HG03432 (cell line): Measurements from ENCODE around the gene MZB1.
"Not testable (repeated sequence)": the region's sequence is repeated elsewhere in the genome, so short reads cannot be mapped to it uniquely, and the experiment has no call there.

Experiments
- ATAC-seq: cut with Tn5 transposase; IDR thresholded peaks from one replicate; pipeline ENCODE4 v1.9.1; 2021; ENCODE audit warnings: mild to moderate bottlenecking, moderate library complexity; ENCODE audit not compliant: unreplicated experiment

Gene MZB1

DNA sequence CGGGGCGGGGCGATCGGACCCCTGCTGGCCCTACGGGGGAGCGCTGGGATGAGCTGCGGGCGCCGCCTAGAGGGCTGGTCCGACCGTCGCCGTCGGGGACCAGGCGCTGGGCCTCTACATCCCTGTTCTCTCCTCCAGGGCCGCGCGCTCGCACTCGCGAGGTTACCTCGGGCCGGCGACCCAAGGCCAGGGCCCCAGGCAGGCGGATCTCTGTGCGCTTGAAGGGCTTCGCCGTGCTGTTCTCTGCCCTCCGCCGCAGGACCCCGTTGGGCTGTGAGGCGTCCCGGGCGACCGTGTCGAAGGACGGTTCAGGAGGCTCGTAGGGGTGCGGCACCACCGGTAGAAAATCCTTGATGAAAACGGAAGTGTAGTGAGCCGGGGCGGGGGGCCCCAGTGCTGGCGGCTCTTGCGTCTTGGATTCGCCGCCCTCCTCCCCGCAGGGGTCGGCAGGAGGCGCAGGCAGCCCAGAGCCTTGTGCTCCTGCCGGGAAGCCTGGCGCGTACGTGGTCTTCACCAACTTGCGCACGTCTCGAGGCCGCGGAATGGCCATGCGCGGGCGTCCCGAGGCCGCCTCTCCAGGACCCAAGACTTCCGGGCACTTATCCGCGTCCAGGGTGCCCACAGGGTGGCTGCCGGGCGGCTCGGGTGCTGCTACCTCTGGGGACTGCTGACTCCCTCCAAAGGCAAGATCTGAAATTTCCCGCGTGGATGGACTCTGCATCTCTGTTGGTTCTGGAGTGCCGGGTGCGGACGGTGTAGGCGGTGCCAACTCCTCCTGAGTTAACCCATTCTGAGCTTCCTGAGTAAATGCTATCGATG is 3.2 kb upstream of the MZB1 start:
- peak; percentile 59 for ATAC-seq

GRCh38 chr5:139392324-139392677 is 2.6 kb upstream of the MZB1 start:
- no peak for ATAC-seq

GRCh38 chr5:139391570-139392323 is 2.0 kb upstream of the MZB1 start:
- ATAC-seq, result peak; percentile 0

- no peak for ATAC-seq
These were observed 1.2 kb upstream of the MZB1 start for GRCh38 chr5:139390639-139391569.

- no peak for ATAC-seq
These were observed 1.4 kb downstream of the MZB1 start for GRCh38 chr5:139388198-139388821.

- no peak for ATAC-seq
These were observed 2.0 kb downstream of the MZB1 start for GRCh38 chr5:139387611-139388197.

- ATAC-seq, result not testable (repeated sequence)
These were observed 2.8 kb downstream of the MZB1 start for GRCh38 chr5:139386956-139387355.

GRCh38 chr5:139386050-139386438 is 3.7 kb downstream of the MZB1 start:
- no peak for ATAC-seq

DNA sequence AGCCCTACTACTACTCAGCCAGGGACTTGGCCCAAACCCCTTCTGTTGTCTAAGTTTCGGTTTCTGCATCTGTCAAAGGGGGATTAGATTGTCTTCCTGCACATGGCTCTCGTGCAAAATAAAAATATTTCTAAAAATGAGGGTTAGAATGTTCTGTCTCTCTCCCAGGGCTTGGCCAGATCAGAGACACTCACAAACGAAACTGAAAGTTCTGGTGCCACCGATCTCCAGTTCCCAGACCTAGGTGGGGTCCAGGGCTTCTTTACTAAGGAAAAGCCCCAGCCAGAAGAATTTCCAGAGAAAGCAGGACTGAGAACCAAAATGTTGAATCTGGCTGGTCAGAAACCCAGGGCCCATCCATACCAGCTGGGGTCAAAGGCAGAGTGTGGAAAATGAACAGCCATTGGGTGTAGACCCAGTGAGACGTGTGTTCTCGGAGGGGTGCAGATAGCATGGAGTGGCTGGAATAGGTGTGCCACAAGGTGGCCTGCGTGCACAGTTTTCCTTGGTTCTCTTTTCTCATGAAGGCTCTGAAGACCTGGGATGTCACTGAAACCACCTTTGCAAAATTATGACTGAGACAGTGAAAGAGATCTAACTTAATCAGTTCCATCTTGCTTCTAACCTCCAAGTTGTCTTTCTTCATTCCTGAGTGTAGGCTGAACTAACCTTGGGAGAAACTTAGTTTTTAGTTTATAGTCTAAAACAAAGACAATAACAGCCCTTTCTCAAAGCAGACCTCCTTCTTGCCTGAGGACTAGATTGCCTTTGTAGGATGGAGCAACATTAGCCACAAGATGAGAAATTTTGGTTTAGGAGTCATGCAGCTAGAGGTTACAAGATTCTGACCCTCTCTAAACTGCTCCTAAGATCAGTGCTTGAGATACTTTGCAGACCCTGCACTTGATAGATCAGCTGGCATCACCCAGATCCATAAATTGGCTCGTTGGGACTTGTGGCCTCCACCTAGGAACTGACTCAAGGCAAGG is 4.4 kb downstream of the MZB1 start:
- no peak for ATAC-seq

DNA sequence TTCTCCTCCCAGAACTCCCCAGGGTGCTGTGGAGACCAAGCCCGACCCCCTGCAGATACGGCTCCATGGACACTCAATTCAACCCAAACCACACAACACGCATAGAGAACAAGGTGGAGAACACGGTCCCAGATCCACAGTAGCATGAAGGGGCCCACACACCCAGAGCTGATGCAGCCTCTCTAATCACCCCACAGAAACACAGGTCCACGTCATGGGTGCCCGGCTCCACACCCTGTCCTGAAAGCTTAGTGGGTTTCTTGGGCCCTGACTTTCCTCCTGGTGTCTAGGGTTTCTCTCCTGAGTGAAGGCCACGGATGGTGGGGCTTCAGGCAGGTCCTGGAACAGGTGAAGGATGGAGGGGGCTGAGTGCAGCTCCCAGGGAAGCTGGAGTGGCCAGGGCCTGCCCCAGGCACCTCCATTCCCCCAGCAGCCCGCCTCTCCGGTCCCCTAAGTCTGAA is 5.1 kb downstream of the MZB1 start:
- ATAC-seq, result no peak

- ATAC-seq, result no peak
These were observed 5.6 kb downstream of the MZB1 start for GRCh38 chr5:139383993-139384590.

GRCh38 chr5:139383275-139383992 is 6.3 kb downstream of the MZB1 start, which contains the start of gene SLC23A1:
Gene SLC23A1 (minus strand): TSS chr5:139383297. CDS start chr5:139383253, 44 bp downstream.
- ATAC-seq, result no peak

DNA sequence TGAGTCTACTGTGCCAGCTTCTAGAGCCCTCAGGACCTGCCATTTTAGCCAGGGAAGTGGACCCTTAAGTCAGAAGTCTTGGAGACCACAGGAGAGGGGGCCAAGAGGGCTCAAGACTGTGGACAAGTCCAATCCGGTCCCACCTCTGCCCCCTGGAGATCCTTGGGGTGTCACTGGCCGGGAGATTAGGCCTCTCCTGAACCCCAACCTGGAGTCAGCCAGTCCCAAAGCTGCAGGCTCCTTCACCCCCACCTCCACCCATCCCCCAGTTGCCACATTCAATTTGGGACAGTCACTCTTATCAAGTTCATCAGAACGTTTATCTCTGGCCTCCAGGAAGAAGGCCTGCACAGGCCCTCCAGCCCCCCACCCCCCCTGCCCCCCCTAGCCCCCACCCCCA is 6.9 kb downstream of the MZB1 start:
- no peak for ATAC-seq

GRCh38 chr5:139381837-139382761 is 7.6 kb downstream of the MZB1 start:
- ATAC-seq, result no peak

DNA sequence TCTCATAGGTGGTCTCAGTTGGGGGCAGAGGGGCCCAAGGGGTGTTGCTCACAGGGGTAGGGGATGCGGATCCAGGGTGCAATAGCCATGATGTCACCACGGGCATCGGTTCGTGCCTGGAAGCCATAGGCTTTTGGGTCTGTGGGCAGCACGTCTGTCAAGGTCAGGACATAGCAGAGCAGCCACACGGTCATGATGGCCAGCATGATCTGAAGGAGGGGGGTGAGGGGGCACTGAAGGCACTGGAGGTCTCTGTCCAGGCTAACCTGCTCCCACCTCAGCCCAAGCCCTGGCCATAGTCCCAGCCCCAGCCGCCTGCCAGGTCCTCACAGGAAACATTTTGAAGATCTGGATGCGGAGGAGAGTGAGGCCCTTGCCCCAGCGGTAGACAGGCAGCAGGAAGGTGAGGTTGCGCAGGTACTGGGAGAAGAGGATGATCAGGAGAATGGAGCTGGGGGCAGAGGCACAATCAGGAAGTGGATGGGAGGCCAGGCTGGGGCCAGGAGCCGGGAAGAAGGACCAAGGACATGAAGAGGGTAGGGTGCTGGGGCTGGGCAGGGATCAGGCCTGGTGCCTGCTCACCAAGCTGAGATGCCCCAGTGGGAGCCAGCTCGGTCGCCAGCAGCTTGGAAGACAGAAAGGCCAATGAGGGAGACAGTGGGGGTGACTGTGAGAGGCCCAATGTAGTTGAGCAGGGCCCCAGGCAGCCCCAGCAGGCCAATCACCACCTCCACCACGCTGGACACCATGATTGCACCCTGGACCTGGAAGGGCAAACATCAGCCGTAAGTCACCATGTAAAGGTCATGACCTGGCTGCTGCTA is 9.9 kb downstream of the MZB1 start:
- ATAC-seq, result no peak

- no peak for ATAC-seq
These were observed 10.8 kb downstream of the MZB1 start for GRCh38 chr5:139378941-139379361.
